Mucosa of descending colon (tissue), 3 donors: ENCODE results near the gene OCSTAMP. TPM values are rescaled to one million over a fixed set of nuclear protein-coding genes. Genes with fewer than 3 reads are reported as not detected.
A peak's percentile ranks its signal among the peaks of the same experiment; 100 is the strongest.

Experiments used
- ATAC-seq: fragments of 200-7000 bp; cut with Tn5 transposase; one replicate; pipeline ENCODE4 v1.9.1; 2020; ENCODE audit warnings: mild to moderate bottlenecking, moderate library complexity
- DNase-seq, 3 donors: peaks; one replicate each; pipeline ENCODE4 v3.0.0-alpha.2; 2020
- H3K36me3 ChIP-seq: fragments of 200-600 bp; one replicate; pipeline ENCODE4 v1.8.0; 2021; ENCODE audit warnings: low read depth, mild to moderate bottlenecking
- H3K4me1 ChIP-seq: fragments of 200-600 bp; one replicate; pipeline ENCODE4 v1.8.0; 2021; ENCODE audit warnings: low read depth, mild to moderate bottlenecking
- H3K4me3 ChIP-seq: fragments of 200-600 bp; one replicate; pipeline ENCODE4 v1.8.0; 2021; ENCODE audit warnings: mild to moderate bottlenecking
- H3K9me3 ChIP-seq: fragments of 200-600 bp; one replicate; pipeline ENCODE4 v1.8.0; 2021; ENCODE audit warnings: mild to moderate bottlenecking
- intact Hi-C, 2 donors: fragments of 100-400 bp; cut with DNase I in 1 of 2; cut with micrococcal nuclease in 1 of 2; formaldehyde crosslinking; loops; one replicate each; pipeline versions ENCODE4 v1.11.0 to v1.11.1; 2022; cut with DNase I, micrococcal nuclease
- total RNA-seq, 3 donors: library from RNA; stranded (reverse); fragmentation: NEBNext Ultra II Directional in 2 of 3; extraction: Animal tissue kit (Norgen Biotek cat#: 25700) in 2 of 3; gene quantifications; one replicate each; pipeline versions ENCODE4 v1.2.1 to v1.2.4, GENCODE V29; 2021 to 2023
- TF ChIP-seq, protein P1 (sequence below): fragments of 200-600 bp; IDR thresholded peaks from one replicate; pipeline ENCODE4 v1.8.0; 2022; ENCODE audit warnings: antibody characterized with exemption, mild to moderate bottlenecking
- donor health status: DM: no; HTN: no; CAD: no; lungs with moderate emphysema.
- donor health status: DM: no; HTN: no; CAD: no.
- donor health status: DM: no; HTN: yes; CAD: no.

Gene OCSTAMP
- total RNA-seq, 3 donors from 2014 or later, result not detected

- ATAC-seq (no peak), DNase-seq (no peak)
- no peak overlapping the region for H3K4me3 ChIP-seq
- intact Hi-C loops, result no loop called here
- no peaks in the 10 kb centered on the region for H3K9me3 ChIP-seq
- no peaks in the 10 kb centered on the region for H3K36me3 ChIP-seq
- H3K4me1 ChIP-seq, result no peaks in the 10 kb centered on the region
- TF ChIP-seq, protein P1, sequence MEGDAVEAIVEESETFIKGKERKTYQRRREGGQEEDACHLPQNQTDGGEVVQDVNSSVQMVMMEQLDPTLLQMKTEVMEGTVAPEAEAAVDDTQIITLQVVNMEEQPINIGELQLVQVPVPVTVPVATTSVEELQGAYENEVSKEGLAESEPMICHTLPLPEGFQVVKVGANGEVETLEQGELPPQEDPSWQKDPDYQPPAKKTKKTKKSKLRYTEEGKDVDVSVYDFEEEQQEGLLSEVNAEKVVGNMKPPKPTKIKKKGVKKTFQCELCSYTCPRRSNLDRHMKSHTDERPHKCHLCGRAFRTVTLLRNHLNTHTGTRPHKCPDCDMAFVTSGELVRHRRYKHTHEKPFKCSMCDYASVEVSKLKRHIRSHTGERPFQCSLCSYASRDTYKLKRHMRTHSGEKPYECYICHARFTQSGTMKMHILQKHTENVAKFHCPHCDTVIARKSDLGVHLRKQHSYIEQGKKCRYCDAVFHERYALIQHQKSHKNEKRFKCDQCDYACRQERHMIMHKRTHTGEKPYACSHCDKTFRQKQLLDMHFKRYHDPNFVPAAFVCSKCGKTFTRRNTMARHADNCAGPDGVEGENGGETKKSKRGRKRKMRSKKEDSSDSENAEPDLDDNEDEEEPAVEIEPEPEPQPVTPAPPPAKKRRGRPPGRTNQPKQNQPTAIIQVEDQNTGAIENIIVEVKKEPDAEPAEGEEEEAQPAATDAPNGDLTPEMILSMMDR, result no peak
These were observed 11.3 kb downstream of the OCSTAMP start for GRCh38 chr20:46539113-46539512.

DNA sequence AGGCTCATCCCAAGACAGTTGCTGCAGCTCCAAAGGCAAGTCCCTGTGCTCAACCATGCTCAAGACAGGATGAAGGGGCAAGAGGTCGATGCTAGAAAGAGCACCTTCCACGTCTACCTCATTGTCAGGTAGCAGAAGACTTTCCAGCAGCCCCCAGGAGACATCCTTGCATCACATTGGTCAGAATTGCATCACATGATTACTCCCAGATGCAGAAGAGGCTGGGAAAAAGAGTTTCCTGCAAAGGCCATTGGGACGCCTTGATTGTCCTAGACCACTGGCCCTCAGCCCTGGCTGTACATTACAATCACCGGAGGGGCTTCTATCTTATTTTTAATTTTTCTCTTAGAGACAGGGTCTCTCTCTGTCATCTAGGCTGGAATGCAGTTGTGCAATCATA, 19.8 kb downstream of the OCSTAMP start:
- Histone ChIP-seq H3K9me3 (no peaks in the 10 kb centered on the region), H3K4me3 (no peak overlapping the region), H3K36me3 (no peaks in the 10 kb centered on the region), H3K4me1 (no peaks in the 10 kb centered on the region)
- no peak for ATAC-seq
- TF ChIP-seq, protein P1, result no peak
- intact Hi-C loops, result no loop called here
- DNase-seq, result no peak

GRCh38 chr20:46523696-46524328, 26.6 kb downstream of the OCSTAMP start:
- Histone ChIP-seq H3K4me3 (no peak overlapping the region), H3K36me3 (no peaks in the 10 kb centered on the region), H3K9me3 (no peaks in the 10 kb centered on the region), H3K4me1 (no peaks in the 10 kb centered on the region)
- intact Hi-C loops, result loop anchor here in 1 of 2 donors (10.0 kb wide), 1 partner anchor 161 kb away; the partner anchor contains the start of gene TP53RK
- TF ChIP-seq, protein P1, result no peak
- DNase-seq (peak in 1 of 3 donors; percentile 11), ATAC-seq (no peak)

DNA sequence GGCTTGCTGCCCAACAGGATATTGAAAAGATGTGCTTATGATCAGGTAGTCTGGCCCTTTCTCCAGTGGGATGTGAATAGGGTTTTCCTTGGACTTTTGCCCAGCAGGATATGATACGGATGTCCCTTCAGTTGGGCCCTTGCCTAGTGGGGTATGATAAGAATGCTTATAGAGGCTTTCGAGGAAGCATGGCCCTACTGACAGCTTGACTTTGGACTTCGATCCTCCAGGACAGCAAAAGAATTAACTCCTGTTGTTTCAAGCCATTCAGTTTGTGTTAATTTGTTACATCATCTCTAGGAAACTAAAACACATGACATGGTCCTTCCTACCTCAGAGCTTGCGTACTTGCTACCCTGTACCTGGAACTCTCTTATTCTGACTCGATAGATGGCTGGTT, 27.3 kb downstream of the OCSTAMP start:
- intact Hi-C loops, result loop anchor here in 1 of 2 donors (10.0 kb wide), 1 partner anchor 162 kb away; the partner anchor contains the start of gene TP53RK
- Histone ChIP-seq H3K4me3 (no peak overlapping the region), H3K36me3 (no peaks in the 10 kb centered on the region), H3K4me1 (no peaks in the 10 kb centered on the region), H3K9me3 (no peaks in the 10 kb centered on the region)
- DNase-seq, result no peak
- TF ChIP-seq, protein P1, result no peak
- ATAC-seq, result no peak

DNA sequence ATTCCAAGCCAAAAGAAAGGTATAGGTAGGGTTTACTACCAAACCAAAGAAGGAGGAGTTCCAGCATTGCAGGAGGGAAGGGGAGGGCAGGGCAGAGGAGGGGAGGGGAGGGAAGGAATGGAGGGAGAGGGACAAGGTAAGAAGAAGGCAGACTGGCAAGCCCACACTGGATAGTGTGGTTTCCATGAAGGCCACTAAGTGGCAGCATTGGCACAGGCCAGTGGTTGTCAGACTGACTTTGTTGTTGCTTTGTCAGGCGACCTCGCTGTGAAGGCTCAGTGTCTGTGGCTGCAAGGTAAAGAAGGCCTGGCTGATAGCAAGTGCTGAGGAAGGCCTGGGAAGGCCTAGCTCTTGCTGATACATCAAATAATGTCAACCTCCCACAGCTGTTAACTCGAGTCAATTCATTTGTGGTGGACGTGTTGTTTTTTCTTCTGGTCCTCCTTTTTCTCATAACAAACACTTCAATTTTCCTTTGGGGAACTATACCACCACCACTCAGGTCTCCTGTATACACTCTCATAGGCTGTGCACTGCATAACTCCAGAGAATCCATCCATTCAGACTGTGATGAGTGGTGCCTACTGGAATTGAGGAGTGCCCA, 29.4 kb downstream of the OCSTAMP start:
- Histone ChIP-seq H3K9me3 (no peaks in the 10 kb centered on the region), H3K4me3 (no peak overlapping the region), H3K36me3 (no peaks in the 10 kb centered on the region), H3K4me1 (no peaks in the 10 kb centered on the region)
- ATAC-seq, result peak; percentile 85
- peak in 2 of 3 donors; percentile 58 to 64 for DNase-seq
- TF ChIP-seq, protein P1, result peak; percentile 36
- intact Hi-C loops, result loop anchor here in 1 of 2 donors (10.0 kb wide), 1 partner anchor 164 kb away; the partner anchor contains the start of gene TP53RK
